A549 (cell line): Measurements from ENCODE around the gene CLCN7. TPM values are rescaled to one million over a fixed set of nuclear protein-coding genes. Genes with fewer than 3 reads are reported as not detected.

Experiments
- ATAC-seq, 2 experiments: fragments of 200-7000 bp in 1 of 2; fragments of >200 bp in 1 of 2; cut with Nextera tagmentation in 1 of 2; cut with Tn5 transposase in 1 of 2; 3 replicates each; pipeline versions ENCODE4 v1.8.0 to v1.9.1; 2018 to 2020; ENCODE audit warnings: mild to moderate bottlenecking in 1 of 2, moderate library complexity in 1 of 2
- CTCF ChIA-PET: fragments of 300-600 bp; sonication (Branson Sonifier 250); formaldehyde crosslinking; extraction: SDS; loops from one replicate; lab custom pipeline; 2021; ENCODE audit warnings: antibody characterized with exemption, inconsistent platforms; lab: Yijun Ruan, JAX
- POLR2A ChIA-PET: fragments of 350-600 bp; formaldehyde crosslinking; extraction: SDS; loops from one replicate; lab custom pipeline; 2021; ENCODE audit warnings: antibody characterized with exemption, inconsistent platforms; lab: Yijun Ruan, JAX
- DNase-seq, 2 experiments: peaks; one replicate each; pipeline versions ENCODE4 v3.0.0 to v3.0.0-alpha.2; 2011 to 2016; ENCODE audit warnings: low read depth in 1 of 2, low spot score in 1 of 2
- FAIRE-seq: peaks from 2 replicates; lab custom pipeline; 2011; peaks lifted over from hg19 to GRCh38; lab: Jason Lieb, UNC
- H3K27ac ChIP-seq, 2 experiments: fragments of >200 bp; sonication (Bioruptor Twin); formaldehyde crosslinking; 3 replicates each; pipeline ENCODE4 v1.5.1; 2016 to 2017
- H3K4me1 ChIP-seq: fragments of >200 bp; sonication (Bioruptor Twin); formaldehyde crosslinking; 3 replicates; pipeline ENCODE4 v1.6.1; 2016
- H3K4me2 ChIP-seq: fragments of >200 bp; sonication (Bioruptor Twin); formaldehyde crosslinking; 3 replicates; pipeline ENCODE4 v1.6.1; 2016
- H3K4me3 ChIP-seq: fragments of >200 bp; sonication (Bioruptor Twin); formaldehyde crosslinking; 3 replicates; pipeline ENCODE4 v1.5.1; 2016
- H3K9me3 ChIP-seq: fragments of >200 bp; sonication (Bioruptor Twin); formaldehyde crosslinking; 3 replicates; pipeline ENCODE4 v1.6.1; 2016
- BHLHE40 ChIP-seq: IDR thresholded peaks from 2 replicates; pipeline ENCODE4 v1.6.1; 2012; ENCODE audit warnings: low read depth, low read length, inconsistent platforms
- CBX2 ChIP-seq: fragments of 200-600 bp; sonication (generic); IDR thresholded peaks from 2 replicates; pipeline ENCODE4 v1.6.1; 2016; ENCODE audit warnings: low read depth, mild to moderate bottlenecking, borderline replicate concordance
- CBX8 ChIP-seq: fragments of 200-600 bp; sonication (generic); IDR thresholded peaks from 2 replicates; pipeline ENCODE4 v1.6.1; 2016
- CHD2 ChIP-seq: fragments of 150-350 bp; IDR thresholded peaks from 2 replicates; pipeline ENCODE4 v1.6.1; 2014; ENCODE audit warnings: low read length; ENCODE audit not compliant: partially characterized antibody
- CHD4 ChIP-seq: fragments of 200-600 bp; sonication (generic); IDR thresholded peaks from 2 replicates; pipeline ENCODE4 v1.6.1; 2016; ENCODE audit warnings: antibody characterized with exemption, mild to moderate bottlenecking, borderline replicate concordance
- HES2 ChIP-seq: fragments of >200 bp; sonication (Bioruptor Twin); formaldehyde crosslinking; IDR thresholded peaks from 2 replicates; pipeline ENCODE4 v1.6.1; 2016
- HEYL ChIP-seq: fragments of 250-450 bp; sonication (Bioruptor Pico); IDR thresholded peaks from 2 replicates; pipeline ENCODE4 v1.8.0; 2021; ENCODE audit warnings: mild to moderate bottlenecking, moderate library complexity
- HOXA7 ChIP-seq: fragments of 250-450 bp; sonication (Bioruptor Pico); IDR thresholded peaks from 2 replicates; pipeline ENCODE4 v1.5.0; 2020; ENCODE audit warnings: mild to moderate bottlenecking, moderate library complexity
- HOXB5 ChIP-seq: fragments of 250-450 bp; sonication (Bioruptor Pico); IDR thresholded peaks from 2 replicates; pipeline ENCODE4 v1.5.0; 2020; ENCODE audit warnings: mild to moderate bottlenecking, moderate library complexity
- KDM1A ChIP-seq: fragments of 200-600 bp; sonication (generic); IDR thresholded peaks from 2 replicates; pipeline ENCODE4 v1.6.1; 2016; ENCODE audit warnings: low read depth, mild to moderate bottlenecking
- NFE2L2 ChIP-seq: fragments of 150-350 bp; conservative IDR thresholded peaks from 2 replicates; pipeline ENCODE4 v1.6.1; 2014; ENCODE audit warnings: low read length
- NPAS2 ChIP-seq: fragments of 250-450 bp; sonication (Bioruptor Pico); IDR thresholded peaks from 2 replicates; pipeline ENCODE4 v1.8.0; 2022; ENCODE audit warnings: mild to moderate bottlenecking, moderate library complexity, borderline replicate concordance
- RARB ChIP-seq: fragments of 250-450 bp; sonication (Bioruptor Pico); IDR thresholded peaks from 2 replicates; pipeline ENCODE4 v1.8.0; 2021; ENCODE audit warnings: mild to moderate bottlenecking, moderate library complexity
- SMC3 ChIP-seq: fragments of >200 bp; sonication (Bioruptor Twin); formaldehyde crosslinking; IDR thresholded peaks from 3 replicates; pipeline ENCODE4 v1.6.1; 2018; ENCODE audit warnings: inconsistent platforms
- TP53 ChIP-seq: fragments of 250-450 bp; sonication (Bioruptor Pico); IDR thresholded peaks from 2 replicates; pipeline ENCODE4 v1.5.0; 2021; ENCODE audit warnings: mild to moderate bottlenecking, moderate library complexity
- ZSCAN20 ChIP-seq: fragments of 250-450 bp; sonication (Bioruptor Pico); IDR thresholded peaks from 2 replicates; pipeline ENCODE4 v1.8.0; 2022; ENCODE audit warnings: mild to moderate bottlenecking, moderate library complexity
- WGBS: methylation state at CpG from one replicate; pipeline ENCODE4 v1.1.6; 2017; ENCODE audit errors: missing lambda C conversion rate; 5-methylcytosine and 5-hydroxymethylcytosine counted together
- polyA plus RNA-seq, 4 experiments: library from polyadenylated mRNA; depleted of rRNA in 3 of 4; stranded (reverse); fragments of >200 nt; fragmentation: RNase III in 1 of 4; extraction: RNeasy Plus Mini Kit Qiagen cat#74134 plus additional on column Dnase treatment in 1 of 4; gene quantifications; 2 replicates in 3 of 4; 3 replicates in 1 of 4; pipeline ENCODE4 v1.2.3, GENCODE V29; 2011 to 2017
- TF ChIP-seq, protein P1 (sequence below): IDR thresholded peaks from 2 replicates; pipeline ENCODE4 v1.6.1; 2012

CLCN7 gene
- polyA plus RNA-seq, 2 of the 4 experiments (the other 2 are of a cell fraction): 17.2 to 69.7 TPM

- FAIRE-seq (no peak), ATAC-seq (no peak), DNase-seq (no peak)
- WGBS: 92% methylated on average over 23 of the region's 42 CpGs
- H3K27ac ChIP-seq: peak overlapping the region in 1 of 2 experiments; percentile 20; a peak in 1 of 6 replicates
- TF ChIP-seq, protein P1, sequence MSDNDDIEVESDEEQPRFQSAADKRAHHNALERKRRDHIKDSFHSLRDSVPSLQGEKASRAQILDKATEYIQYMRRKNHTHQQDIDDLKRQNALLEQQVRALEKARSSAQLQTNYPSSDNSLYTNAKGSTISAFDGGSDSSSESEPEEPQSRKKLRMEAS: no peak
- no peak for TF ChIP-seq TP53 (CRISPR knock-in tag)
- no peak for TF ChIP-seq NFE2L2
- TF ChIP-seq CBX2: no peak
- TF ChIP-seq CBX8: no peak
- TF ChIP-seq ZSCAN20: no peak
- no peak for TF ChIP-seq BHLHE40
- TF ChIP-seq NPAS2 (CRISPR knock-in tag): no peak
- TF ChIP-seq HES2: no peak
- TF ChIP-seq HEYL (CRISPR knock-in tag): no peak
- no peak for TF ChIP-seq KDM1A
- no peak for TF ChIP-seq CHD2
- TF ChIP-seq HOXA7 (CRISPR knock-in tag): no peak
- POLR2A ChIA-PET: no interaction called here
- no peaks in the 10 kb centered on the region for H3K9me3 ChIP-seq
- CTCF ChIA-PET: interaction anchor here (1.2 to 5.6 kb wide), 4 partner anchors 9 to 89 kb away, joined by 3 to 57 read pairs (median 6); partner anchors contain the start of gene CCDC154
- H3K4me1 ChIP-seq: peaks cover 10% of the 10 kb centered on the region; the same call in 2 of the 3 replicates
- no peak overlapping the region for H3K4me2 ChIP-seq
- no peak overlapping the region for H3K4me3 ChIP-seq
Observed at GRCh38 chr16:1426734-1427471, 47.9 kb downstream of the CLCN7 start.

- ChIA-PET POLR2A (no interaction called here), CTCF (interaction anchor here (5.6 kb wide), 1 partner anchor 14 kb away, joined by 57 read pairs; the partner anchor contains the start of gene CCDC154)
- TF ChIP-seq HES2 (no peak), SMC3 (no peak), RARB (CRISPR knock-in tag) (no peak), CBX2 (no peak), CHD2 (no peak)
- peak overlapping the region in 1 of 2 experiments; percentile 10; a peak in 2 of 6 replicates for H3K27ac ChIP-seq
- H3K9me3 ChIP-seq: no peaks in the 10 kb centered on the region
- FAIRE-seq (no peak), ATAC-seq (no peak), DNase-seq (no peak)
- WGBS: 92% methylated on average over 14 of the region's 16 CpGs
- peaks cover 8% of the 10 kb centered on the region; the same call in 2 of the 3 replicates for H3K4me1 ChIP-seq
- no peak overlapping the region for H3K4me2 ChIP-seq
- no peak overlapping the region for H3K4me3 ChIP-seq
Observed at GRCh38 chr16:1425616-1426370, 49.0 kb downstream of the CLCN7 start.

- 76% methylated on average over 12 of the region's 12 CpGs for WGBS
- FAIRE-seq: no peak
- CTCF ChIA-PET: no interaction called here
Observed at GRCh38 chr16:1424028-1424427, 50.8 kb downstream of the CLCN7 start.

More at GRCh38 chr16:1424028-1424427, 50.8 kb downstream of the CLCN7 start:
- no peak overlapping the region for H3K4me3 ChIP-seq
- H3K27ac ChIP-seq: no peak overlapping the region
- no peak overlapping the region for H3K4me2 ChIP-seq
- H3K9me3 ChIP-seq: no peaks in the 10 kb centered on the region
- no peak for ATAC-seq
- TF ChIP-seq BHLHE40 (no peak), HES2 (no peak), HOXB5 (CRISPR knock-in tag) (no peak), CHD4 (no peak)
- DNase-seq: no peak
- POLR2A ChIA-PET: no interaction called here
- H3K4me1 ChIP-seq: peaks cover 11% of the 10 kb centered on the region; the same call in 1 of the 3 replicates
